ENCODE data around the gene CYB561.

DNA sequence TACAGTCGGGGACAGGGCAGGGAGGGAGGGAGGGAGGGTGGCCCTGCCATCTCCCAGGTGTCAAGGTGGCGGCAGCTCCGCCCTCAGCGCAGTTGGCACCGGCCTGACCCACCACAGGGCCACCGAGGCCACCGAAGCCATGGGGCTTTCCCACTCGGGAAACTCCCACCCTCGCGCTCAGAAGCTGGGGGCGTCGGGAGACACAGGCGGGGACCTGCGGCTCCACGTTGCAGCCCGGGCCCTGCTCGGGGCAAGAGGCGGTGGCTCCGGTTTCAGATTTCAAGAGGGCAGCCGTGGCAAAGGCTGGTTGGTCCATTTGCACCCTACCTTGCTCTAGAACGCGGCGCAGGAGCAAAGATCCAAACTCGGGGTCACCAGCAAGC is 544 bp downstream of the CYB561 start:
- TF ChIP-seq, protein P1, sequence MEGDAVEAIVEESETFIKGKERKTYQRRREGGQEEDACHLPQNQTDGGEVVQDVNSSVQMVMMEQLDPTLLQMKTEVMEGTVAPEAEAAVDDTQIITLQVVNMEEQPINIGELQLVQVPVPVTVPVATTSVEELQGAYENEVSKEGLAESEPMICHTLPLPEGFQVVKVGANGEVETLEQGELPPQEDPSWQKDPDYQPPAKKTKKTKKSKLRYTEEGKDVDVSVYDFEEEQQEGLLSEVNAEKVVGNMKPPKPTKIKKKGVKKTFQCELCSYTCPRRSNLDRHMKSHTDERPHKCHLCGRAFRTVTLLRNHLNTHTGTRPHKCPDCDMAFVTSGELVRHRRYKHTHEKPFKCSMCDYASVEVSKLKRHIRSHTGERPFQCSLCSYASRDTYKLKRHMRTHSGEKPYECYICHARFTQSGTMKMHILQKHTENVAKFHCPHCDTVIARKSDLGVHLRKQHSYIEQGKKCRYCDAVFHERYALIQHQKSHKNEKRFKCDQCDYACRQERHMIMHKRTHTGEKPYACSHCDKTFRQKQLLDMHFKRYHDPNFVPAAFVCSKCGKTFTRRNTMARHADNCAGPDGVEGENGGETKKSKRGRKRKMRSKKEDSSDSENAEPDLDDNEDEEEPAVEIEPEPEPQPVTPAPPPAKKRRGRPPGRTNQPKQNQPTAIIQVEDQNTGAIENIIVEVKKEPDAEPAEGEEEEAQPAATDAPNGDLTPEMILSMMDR (IDR thresholded peaks at IDR 0.05) = no peak
- TF ChIP-seq POLR2A (IDR thresholded peaks at IDR 0.05) = no peak

Measured in tibial nerve (tissue), 3 donors.